ENCODE results near the gene SUFU. TPM values are rescaled to one million over a fixed set of nuclear protein-coding genes. Genes with fewer than 3 reads are reported as not detected.

Gene SUFU
- total and polyA plus RNA-seq, 2 of the 13 experiments (the other 11 are each of a cell fraction or from before 2014, with no cell fraction given): 2.9 to 5.5 TPM

DNA sequence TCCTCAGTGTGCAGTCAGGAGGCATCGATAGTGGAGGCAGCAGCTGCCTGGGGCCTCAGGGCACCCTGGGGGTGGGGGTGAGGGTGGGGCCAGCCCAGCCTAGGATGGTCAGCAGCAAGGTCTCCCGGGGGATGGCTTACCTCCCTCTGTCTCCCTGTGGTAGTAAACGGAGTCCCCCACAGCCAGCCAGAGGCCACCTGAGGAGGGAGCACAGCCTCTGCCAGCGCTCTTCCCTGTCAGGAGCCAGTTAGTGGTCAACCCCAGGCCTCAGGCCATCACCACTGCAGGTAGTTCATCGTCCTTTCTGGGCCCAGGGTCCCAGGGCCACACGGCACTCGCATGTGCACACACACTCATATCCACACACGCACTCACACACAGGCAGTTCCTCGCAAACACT lies 23.4 kb upstream of the SUFU start:
- in situ Hi-C loops (cut with HindIII; ENCODE audit: extremely low pct_ligation_motif_present, low pct_unique_long_range_greater_than_20kb): no loop called here
- H4K20me1 ChIP-seq (ENCODE audit: insufficient read depth, low read length): 0 out of 2 replicates have a peak, but pooled peaks cover 3% of the 10 kb centered on the region
- no peaks in the 10 kb centered on the region for H3K9me3 ChIP-seq (ENCODE audit: low read length)
- no peak overlapping the region for H2AFZ ChIP-seq (ENCODE audit: low read length)
- no peak overlapping the region for H3K27ac ChIP-seq (ENCODE audit: extremely low read length, insufficient read depth, low read length)
- no peak for ATAC-seq
- H3K4me3 ChIP-seq (replicated peaks in 1 of 3; ENCODE audit: insufficient read depth in 1 of 3, low read depth in 2 of 3, low read length in 3 of 3): no peak overlapping the region
- no peak for DNase-seq (ENCODE audit: low spot score)
- no peak overlapping the region for H3K4me2 ChIP-seq (ENCODE audit: low read depth, low read length)
- peaks cover 31 to 51% of the 10 kb centered on the region in 2 experiments for H3K36me3 ChIP-seq (replicated peaks in 1 of 2; ENCODE audit: control insufficient read depth in 1 of 2, insufficient read depth in 2 of 2, low read length in 2 of 2)
- H3K27me3 ChIP-seq (ENCODE audit: control insufficient read depth in 1 of 2, insufficient read depth in 2 of 2, low read length in 2 of 2): no peaks in the 10 kb centered on the region
- ChIA-PET CTCF (ENCODE audit: low intra/inter-chr PET ratio, low total read pairs) (interaction anchor here (2.6 kb wide), 1 partner anchor 87 kb away, joined by 11 read pairs; no protein-coding TSS in a partner anchor), POLR2A (no interaction called here)
- no peak overlapping the region for H3K9ac ChIP-seq (ENCODE audit: insufficient read depth, low read depth, low read length)
- BruUV-seq (replicated peaks): no TSS peak
- H3K79me2 ChIP-seq (ENCODE audit: insufficient read depth, low read length): no peaks in the 10 kb centered on the region
- H3K4me1 ChIP-seq (ENCODE audit: insufficient read depth, low read length): no peaks in the 10 kb centered on the region
- WGBS (ENCODE audit: low lambda C conversion rate): 100% methylated on average over 6 of the region's 9 CpGs
- TF ChIP-seq MEIS1 (CRISPR knock-in tag; IDR thresholded peaks at IDR 0.05; ENCODE audit: borderline replicate concordance) (no peak), BCL6 (CRISPR knock-in tag; IDR thresholded peaks at IDR 0.05) (no peak), ZFP41 (CRISPR knock-in tag; IDR thresholded peaks at IDR 0.05; ENCODE audit: borderline replicate concordance) (no peak), ZNF337 (CRISPR knock-in tag; IDR thresholded peaks at IDR 0.05; ENCODE audit: borderline replicate concordance, low read depth) (no peak), ZFY (CRISPR knock-in tag; IDR thresholded peaks at IDR 0.05) (no peak), FOXP1 (IDR thresholded peaks at IDR 0.05) (no peak), FOXP1 (CRISPR knock-in tag; IDR thresholded peaks at IDR 0.05) (no peak), ZNF562 (CRISPR knock-in tag; IDR thresholded peaks at IDR 0.05; ENCODE audit: borderline replicate concordance) (no peak), HNRNPL (IDR thresholded peaks at IDR 0.05; ENCODE audit: low read depth, low read length) (no peak), AHR (CRISPR knock-in tag; IDR thresholded peaks at IDR 0.05) (no peak), ZNF883 (CRISPR knock-in tag; IDR thresholded peaks at IDR 0.05; ENCODE audit: not compliant biosample characterization) (no peak), ZBTB20 (CRISPR knock-in tag; IDR thresholded peaks at IDR 0.05; ENCODE audit: borderline replicate concordance, low read depth) (no peak), MED1 (CRISPR knock-in tag; IDR thresholded peaks at IDR 0.05) (no peak), SRSF1 (optimal IDR thresholded peaks at IDR 0.05; ENCODE audit: low read depth, low read length) (no peak)
- TF ChIP-seq, protein P1, sequence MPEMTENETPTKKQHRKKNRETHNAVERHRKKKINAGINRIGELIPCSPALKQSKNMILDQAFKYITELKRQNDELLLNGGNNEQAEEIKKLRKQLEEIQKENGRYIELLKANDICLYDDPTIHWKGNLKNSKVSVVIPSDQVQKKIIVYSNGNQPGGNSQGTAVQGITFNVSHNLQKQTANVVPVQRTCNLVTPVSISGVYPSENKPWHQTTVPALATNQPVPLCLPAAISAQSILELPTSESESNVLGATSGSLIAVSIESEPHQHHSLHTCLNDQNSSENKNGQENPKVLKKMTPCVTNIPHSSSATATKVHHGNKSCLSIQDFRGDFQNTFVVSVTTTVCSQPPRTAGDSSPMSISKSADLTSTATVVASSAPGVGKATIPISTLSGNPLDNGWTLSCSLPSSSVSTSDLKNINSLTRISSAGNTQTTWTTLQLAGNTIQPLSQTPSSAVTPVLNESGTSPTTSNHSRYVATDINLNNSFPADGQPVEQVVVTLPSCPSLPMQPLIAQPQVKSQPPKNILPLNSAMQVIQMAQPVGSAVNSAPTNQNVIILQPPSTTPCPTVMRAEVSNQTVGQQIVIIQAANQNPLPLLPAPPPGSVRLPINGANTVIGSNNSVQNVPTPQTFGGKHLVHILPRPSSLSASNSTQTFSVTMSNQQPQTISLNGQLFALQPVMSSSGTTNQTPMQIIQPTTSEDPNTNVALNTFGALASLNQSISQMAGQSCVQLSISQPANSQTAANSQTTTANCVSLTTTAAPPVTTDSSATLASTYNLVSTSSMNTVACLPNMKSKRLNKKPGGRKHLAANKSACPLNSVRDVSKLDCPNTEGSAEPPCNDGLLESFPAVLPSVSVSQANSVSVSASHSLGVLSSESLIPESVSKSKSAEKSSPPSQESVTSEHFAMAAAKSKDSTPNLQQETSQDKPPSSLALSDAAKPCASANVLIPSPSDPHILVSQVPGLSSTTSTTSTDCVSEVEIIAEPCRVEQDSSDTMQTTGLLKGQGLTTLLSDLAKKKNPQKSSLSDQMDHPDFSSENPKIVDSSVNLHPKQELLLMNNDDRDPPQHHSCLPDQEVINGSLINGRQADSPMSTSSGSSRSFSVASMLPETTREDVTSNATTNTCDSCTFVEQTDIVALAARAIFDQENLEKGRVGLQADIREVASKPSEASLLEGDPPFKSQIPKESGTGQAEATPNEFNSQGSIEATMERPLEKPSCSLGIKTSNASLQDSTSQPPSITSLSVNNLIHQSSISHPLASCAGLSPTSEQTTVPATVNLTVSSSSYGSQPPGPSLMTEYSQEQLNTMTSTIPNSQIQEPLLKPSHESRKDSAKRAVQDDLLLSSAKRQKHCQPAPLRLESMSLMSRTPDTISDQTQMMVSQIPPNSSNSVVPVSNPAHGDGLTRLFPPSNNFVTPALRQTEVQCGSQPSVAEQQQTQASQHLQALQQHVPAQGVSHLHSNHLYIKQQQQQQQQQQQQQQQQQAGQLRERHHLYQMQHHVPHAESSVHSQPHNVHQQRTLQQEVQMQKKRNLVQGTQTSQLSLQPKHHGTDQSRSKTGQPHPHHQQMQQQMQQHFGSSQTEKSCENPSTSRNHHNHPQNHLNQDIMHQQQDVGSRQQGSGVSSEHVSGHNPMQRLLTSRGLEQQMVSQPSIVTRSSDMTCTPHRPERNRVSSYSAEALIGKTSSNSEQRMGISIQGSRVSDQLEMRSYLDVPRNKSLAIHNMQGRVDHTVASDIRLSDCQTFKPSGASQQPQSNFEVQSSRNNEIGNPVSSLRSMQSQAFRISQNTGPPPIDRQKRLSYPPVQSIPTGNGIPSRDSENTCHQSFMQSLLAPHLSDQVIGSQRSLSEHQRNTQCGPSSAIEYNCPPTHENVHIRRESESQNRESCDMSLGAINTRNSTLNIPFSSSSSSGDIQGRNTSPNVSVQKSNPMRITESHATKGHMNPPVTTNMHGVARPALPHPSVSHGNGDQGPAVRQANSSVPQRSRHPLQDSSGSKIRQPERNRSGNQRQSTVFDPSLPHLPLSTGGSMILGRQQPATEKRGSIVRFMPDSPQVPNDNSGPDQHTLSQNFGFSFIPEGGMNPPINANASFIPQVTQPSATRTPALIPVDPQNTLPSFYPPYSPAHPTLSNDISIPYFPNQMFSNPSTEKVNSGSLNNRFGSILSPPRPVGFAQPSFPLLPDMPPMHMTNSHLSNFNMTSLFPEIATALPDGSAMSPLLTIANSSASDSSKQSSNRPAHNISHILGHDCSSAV (CRISPR knock-in tag; IDR thresholded peaks at IDR 0.05; ENCODE audit: borderline replicate concordance): no peak
- TF ChIP-seq, protein P2, sequence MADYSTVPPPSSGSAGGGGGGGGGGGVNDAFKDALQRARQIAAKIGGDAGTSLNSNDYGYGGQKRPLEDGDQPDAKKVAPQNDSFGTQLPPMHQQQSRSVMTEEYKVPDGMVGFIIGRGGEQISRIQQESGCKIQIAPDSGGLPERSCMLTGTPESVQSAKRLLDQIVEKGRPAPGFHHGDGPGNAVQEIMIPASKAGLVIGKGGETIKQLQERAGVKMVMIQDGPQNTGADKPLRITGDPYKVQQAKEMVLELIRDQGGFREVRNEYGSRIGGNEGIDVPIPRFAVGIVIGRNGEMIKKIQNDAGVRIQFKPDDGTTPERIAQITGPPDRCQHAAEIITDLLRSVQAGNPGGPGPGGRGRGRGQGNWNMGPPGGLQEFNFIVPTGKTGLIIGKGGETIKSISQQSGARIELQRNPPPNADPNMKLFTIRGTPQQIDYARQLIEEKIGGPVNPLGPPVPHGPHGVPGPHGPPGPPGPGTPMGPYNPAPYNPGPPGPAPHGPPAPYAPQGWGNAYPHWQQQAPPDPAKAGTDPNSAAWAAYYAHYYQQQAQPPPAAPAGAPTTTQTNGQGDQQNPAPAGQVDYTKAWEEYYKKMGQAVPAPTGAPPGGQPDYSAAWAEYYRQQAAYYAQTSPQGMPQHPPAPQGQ (CRISPR knock-in tag; IDR thresholded peaks at IDR 0.05; ENCODE audit: borderline replicate concordance): no peak
- no peak for FAIRE-seq
- intact Hi-C loops (cut with micrococcal nuclease; ENCODE audit: unreplicated experiment): no loop called here

All from HepG2 (cell line).